Fibroblast of villous mesenchyme (primary cell): Measurements from ENCODE around the gene IL3RA. TPM values are rescaled to one million over a fixed set of nuclear protein-coding genes. Genes with fewer than 3 reads are reported as not detected.

Experiments used
- DNase-seq: peaks from one replicate; pipeline ENCODE4 v3.0.0-alpha.2; 2010; ENCODE audit warnings: low read depth
- H3K4me3 ChIP-seq: 2 replicates; pipeline ENCODE4 v1.5.1; 2011; ENCODE audit warnings: low read depth, mild to moderate bottlenecking, low read length
- total RNA-seq: library from RNA; depleted of rRNA; stranded (reverse); fragments of >200 nt; gene quantifications from 2 replicates; pipeline ENCODE4 v1.2.3, GENCODE V29; 2012
- TF ChIP-seq, protein P1 (sequence below): IDR thresholded peaks from 2 replicates; pipeline ENCODE4 v1.5.1; 2012; ENCODE audit warnings: low read depth, mild to moderate bottlenecking, low read length; ENCODE audit not compliant: insufficient read depth

Gene IL3RA
- total RNA-seq, 1 donor = not detected

DNA sequence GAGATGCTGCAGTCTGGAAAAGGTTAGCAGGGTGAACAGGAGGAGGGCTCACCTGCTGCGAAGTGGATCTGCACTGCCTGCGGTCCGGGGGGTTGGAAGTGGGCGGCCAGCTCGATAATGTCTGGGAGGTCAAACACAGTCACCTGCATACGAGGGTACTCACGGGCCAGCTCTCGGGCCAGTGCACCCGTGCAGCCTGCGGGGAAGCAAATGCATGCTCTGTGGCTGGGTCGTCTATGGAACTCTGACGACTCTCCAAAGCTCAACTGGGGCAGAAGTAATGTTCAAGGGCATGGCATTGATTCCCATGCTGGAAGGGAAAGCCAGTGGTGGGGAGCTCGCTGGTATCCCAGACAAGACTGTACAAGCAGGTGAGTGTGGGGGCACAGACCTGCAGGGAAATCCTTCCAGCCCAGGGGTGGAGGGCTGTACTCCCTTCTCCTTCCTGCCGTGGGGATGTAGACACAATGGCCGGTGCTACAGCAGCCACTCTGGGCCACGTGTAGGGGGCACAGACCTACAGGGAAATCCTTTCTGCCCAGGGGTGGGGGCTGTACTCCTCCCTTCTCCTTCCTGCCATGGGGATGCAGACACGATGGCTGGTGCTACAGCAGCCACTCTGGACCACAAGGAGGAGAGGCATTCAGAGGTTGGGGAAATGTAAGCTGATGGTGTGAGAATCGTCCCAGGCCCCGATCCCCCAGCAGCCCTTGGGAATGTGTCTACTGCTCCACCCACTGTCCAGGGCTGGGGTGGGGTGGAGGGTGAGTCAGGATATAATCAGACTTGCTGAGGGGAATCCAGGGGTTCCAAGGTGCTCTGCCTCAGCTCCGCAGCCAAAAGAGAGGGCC, 81.6 kb downstream of the IL3RA start:
- DNase-seq = no peak
- TF ChIP-seq, protein P1, sequence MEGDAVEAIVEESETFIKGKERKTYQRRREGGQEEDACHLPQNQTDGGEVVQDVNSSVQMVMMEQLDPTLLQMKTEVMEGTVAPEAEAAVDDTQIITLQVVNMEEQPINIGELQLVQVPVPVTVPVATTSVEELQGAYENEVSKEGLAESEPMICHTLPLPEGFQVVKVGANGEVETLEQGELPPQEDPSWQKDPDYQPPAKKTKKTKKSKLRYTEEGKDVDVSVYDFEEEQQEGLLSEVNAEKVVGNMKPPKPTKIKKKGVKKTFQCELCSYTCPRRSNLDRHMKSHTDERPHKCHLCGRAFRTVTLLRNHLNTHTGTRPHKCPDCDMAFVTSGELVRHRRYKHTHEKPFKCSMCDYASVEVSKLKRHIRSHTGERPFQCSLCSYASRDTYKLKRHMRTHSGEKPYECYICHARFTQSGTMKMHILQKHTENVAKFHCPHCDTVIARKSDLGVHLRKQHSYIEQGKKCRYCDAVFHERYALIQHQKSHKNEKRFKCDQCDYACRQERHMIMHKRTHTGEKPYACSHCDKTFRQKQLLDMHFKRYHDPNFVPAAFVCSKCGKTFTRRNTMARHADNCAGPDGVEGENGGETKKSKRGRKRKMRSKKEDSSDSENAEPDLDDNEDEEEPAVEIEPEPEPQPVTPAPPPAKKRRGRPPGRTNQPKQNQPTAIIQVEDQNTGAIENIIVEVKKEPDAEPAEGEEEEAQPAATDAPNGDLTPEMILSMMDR = no peak
- H3K4me3 ChIP-seq = no peak overlapping the region

- no peak overlapping the region for H3K4me3 ChIP-seq
- DNase-seq = no peak
- TF ChIP-seq, protein P1 = no peak
Observed at GRCh38 chrX:1418901-1419544, 82.4 kb downstream of the IL3RA start.

DNA sequence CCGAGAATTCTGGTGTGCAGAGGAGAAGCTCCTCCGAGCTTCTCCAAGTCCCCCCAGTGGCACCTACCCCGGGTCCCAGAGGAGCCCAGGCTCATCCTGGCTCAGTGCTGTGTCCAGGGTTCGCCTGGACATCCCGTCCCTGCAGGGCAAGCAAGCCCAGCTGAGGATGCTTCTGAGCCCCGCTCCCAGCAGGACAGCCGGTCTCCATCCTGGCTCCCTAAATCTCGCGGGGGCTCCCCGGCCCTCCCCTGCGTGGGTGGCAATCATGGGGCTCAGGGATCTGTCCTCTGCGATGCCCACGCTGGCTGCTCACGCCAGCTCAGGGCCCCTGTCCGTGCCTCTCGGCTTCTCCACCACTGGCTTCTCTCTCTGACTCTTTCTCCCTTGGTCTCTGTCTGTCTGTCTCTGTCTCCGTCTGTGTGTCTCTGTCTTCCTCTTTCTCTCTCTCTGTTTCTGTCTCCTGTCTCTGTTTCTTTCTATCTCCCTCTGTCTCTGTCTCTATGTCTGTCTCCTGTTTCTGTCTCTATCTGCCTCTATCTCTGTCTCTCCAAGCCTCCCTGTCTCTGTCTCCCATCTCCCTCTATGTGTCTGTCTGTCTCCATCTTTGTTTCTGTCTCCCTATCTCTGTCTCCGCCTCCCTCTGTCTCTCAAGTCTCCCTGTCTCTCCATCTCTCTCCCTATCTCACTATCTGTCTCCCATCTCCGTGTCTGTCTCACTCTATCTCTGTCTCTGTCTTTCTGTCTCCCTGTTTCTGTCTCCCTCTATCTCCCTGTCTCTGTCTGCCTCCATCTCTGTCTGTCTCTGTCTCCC, 83.2 kb downstream of the IL3RA start:
- DNase-seq = no peak
- no peak overlapping the region for H3K4me3 ChIP-seq
- TF ChIP-seq, protein P1 = no peak

DNA sequence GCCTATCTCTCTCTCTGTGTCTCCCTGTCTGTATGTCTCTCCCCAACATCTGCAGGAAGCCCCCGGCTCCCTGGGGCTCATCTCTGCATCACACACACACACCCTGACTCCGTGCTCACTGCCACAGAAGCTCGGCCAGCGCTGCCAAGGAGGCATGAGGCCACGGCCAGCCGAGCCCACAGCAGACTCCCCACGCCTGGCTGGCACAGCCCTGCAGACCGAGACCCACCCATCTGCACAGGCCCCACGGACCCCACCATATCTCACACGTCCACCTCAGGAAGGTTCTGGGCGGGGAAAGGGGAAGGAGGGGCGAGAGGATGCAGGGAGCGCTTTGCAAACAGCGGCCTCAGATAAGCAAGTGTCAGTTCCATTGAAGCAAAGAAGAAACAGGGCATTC, 83.8 kb downstream of the IL3RA start:
- TF ChIP-seq, protein P1 = no peak
- no peak for DNase-seq
- H3K4me3 ChIP-seq = no peak overlapping the region

- H3K4me3 ChIP-seq = no peak overlapping the region
- TF ChIP-seq, protein P1 = no peak
- DNase-seq = no peak
Observed at GRCh38 chrX:1421433-1422134, 85.0 kb downstream of the IL3RA start.

DNA sequence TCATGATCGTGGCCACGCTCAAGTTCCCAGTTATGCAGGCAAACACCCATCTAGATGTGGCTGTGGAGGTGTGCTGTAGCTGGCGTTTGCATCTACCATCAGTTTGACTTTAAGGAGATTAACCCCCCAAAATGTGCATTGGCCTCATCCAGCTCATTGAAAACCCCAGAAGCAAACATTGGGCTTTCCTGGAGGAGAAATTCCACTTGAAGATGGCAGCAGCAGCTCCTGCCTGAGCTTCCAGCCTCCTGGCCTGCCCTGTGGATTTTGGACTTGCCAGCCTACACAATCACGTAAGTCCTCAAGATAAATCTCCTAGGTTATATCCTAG, 85.5 kb downstream of the IL3RA start:
- TF ChIP-seq, protein P1 = no peak
- no peak for DNase-seq
- no peak overlapping the region for H3K4me3 ChIP-seq
